ENCODE data around the gene CRTC2. TPM values are rescaled to one million over a fixed set of nuclear protein-coding genes. Genes with fewer than 3 reads are reported as not detected.

CRTC2 gene
- total RNA-seq, 1 experiment from 2014 or later: 39.3 TPM

DNA sequence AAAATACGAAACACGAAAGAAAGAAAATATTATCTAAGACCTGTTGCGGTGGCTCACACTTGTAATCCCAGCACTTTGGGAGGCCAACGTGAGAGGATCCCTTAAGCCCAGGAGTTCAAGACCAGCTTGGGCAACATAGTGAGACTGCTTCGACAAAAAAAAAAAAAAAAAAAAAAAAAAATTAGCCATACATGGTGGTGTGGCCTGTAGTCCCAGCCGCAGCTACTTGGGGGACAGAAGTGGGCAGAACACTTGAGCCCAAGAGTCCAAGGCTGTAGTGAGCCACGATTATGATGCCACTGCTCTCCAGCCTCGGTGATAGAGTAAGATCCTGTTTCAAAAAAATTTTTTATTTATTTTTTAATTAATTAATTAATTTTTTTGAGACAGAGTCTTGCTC is 29.2 kb upstream of the CRTC2 start:
- no TSS peak for BruUV-seq (replicated peaks)
- in situ Hi-C loops (cut with HindIII; ENCODE audit: low pct_unique_long_range_greater_than_20kb, low sequenced_read_pairs): no loop called here
- CTCF ChIA-PET: interaction anchor here (0.7 to 1.2 kb wide), 5 partner anchors 10 to 191 kb away, joined by 3 to 6 read pairs (median 4); partner anchors contain the start of gene JTB

GRCh38 chr1:153985941-153986761 is 27.7 kb upstream of the CRTC2 start, which contains the start of gene RAB13:
Gene RAB13, minus strand, starts transcription at chr1:153986339. Its CDS starts 103 bp downstream, at chr1:153986236.
- no TSS peak for BruUV-seq (replicated peaks)
- Histone ChIP-seq H3K27ac (ENCODE audit: low read length) (peak within 1 kb of the TSS; percentile 91), H3K27me3 (ENCODE audit: control insufficient read depth, insufficient read depth, low read length) (no peaks in the 10 kb centered on the region), H3K9me3 (ENCODE audit: control insufficient read depth, insufficient read depth, low read depth, low read length) (no peaks in the 10 kb centered on the region), H3K36me3 (ENCODE audit: control insufficient read depth, insufficient read depth, low read length) (peaks cover 2% of the 10 kb centered on the region; the same call in 1 of the 2 replicates), H3K4me3 (ENCODE audit: low read depth in 2 of 2, low read length in 2 of 2) (peak within 1 kb of the TSS; percentile 60 to 76), H3K4me1 (ENCODE audit: control insufficient read depth, insufficient read depth, low read length) (peaks cover 8% of the 10 kb centered on the region)
- DNase-seq (ENCODE audit: low read depth, low spot score) (no peak), ATAC-seq (peak; percentile 90)
- ChIA-PET POLR2A (interaction anchor here (0.6 to 0.9 kb wide), 4 partner anchors 24 to 434 kb away, joined by 3 to 7 read pairs (median 4); no protein-coding TSS in a partner anchor), CTCF (interaction anchor here (1.0 to 1.2 kb wide), 4 partner anchors 38 to 477 kb away, joined by 3 to 5 read pairs (median 4); no protein-coding TSS in a partner anchor)
- in situ Hi-C loops (cut with HindIII; ENCODE audit: low pct_unique_long_range_greater_than_20kb, low sequenced_read_pairs): no loop called here
- intact Hi-C loops (cut with micrococcal nuclease; ENCODE audit: unreplicated experiment): loop anchor here (2.0 to 5.0 kb wide), 2 partner anchors 189 to 309 kb away; partner anchors contain the start of gene NPR1
- TF ChIP-seq, protein P1, sequence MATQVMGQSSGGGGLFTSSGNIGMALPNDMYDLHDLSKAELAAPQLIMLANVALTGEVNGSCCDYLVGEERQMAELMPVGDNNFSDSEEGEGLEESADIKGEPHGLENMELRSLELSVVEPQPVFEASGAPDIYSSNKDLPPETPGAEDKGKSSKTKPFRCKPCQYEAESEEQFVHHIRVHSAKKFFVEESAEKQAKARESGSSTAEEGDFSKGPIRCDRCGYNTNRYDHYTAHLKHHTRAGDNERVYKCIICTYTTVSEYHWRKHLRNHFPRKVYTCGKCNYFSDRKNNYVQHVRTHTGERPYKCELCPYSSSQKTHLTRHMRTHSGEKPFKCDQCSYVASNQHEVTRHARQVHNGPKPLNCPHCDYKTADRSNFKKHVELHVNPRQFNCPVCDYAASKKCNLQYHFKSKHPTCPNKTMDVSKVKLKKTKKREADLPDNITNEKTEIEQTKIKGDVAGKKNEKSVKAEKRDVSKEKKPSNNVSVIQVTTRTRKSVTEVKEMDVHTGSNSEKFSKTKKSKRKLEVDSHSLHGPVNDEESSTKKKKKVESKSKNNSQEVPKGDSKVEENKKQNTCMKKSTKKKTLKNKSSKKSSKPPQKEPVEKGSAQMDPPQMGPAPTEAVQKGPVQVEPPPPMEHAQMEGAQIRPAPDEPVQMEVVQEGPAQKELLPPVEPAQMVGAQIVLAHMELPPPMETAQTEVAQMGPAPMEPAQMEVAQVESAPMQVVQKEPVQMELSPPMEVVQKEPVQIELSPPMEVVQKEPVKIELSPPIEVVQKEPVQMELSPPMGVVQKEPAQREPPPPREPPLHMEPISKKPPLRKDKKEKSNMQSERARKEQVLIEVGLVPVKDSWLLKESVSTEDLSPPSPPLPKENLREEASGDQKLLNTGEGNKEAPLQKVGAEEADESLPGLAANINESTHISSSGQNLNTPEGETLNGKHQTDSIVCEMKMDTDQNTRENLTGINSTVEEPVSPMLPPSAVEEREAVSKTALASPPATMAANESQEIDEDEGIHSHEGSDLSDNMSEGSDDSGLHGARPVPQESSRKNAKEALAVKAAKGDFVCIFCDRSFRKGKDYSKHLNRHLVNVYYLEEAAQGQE (IDR thresholded peaks at IDR 0.05; ENCODE audit: insufficient read depth in 1 of 2, low read depth in 2 of 2, low read length in 1 of 2): no peak
- TF ChIP-seq SIN3A (IDR thresholded peaks at IDR 0.05; ENCODE audit: borderline replicate concordance, insufficient read depth, low read depth, low read length) (no peak), POLR2AphosphoS5 (IDR thresholded peaks at IDR 0.05; ENCODE audit: low read depth, low read length) (no peak), TCF7L2 (IDR thresholded peaks at IDR 0.05; ENCODE audit: low read depth, low read length) (no peak), CTCF (IDR thresholded peaks at IDR 0.05) (no peak)

More for the DNA sequence above, 29.2 kb upstream of the CRTC2 start:
- Histone ChIP-seq H3K9me3 (ENCODE audit: control insufficient read depth, insufficient read depth, low read depth, low read length) (no peaks in the 10 kb centered on the region), H3K27me3 (ENCODE audit: control insufficient read depth, insufficient read depth, low read length) (no peaks in the 10 kb centered on the region), H3K4me3 (ENCODE audit: low read depth in 2 of 2, low read length in 2 of 2) (no peak overlapping the region), H3K36me3 (ENCODE audit: control insufficient read depth, insufficient read depth, low read length) (peaks cover 14% of the 10 kb centered on the region), H3K27ac (ENCODE audit: low read length) (no peak overlapping the region), H3K4me1 (ENCODE audit: control insufficient read depth, insufficient read depth, low read length) (peaks cover 18% of the 10 kb centered on the region)
- POLR2A ChIA-PET: interaction anchor here (0.6 to 0.7 kb wide), 4 partner anchors 55 to 191 kb away, joined by 3 to 7 read pairs (median 5); no protein-coding TSS in a partner anchor
- ATAC-seq: no peak
- intact Hi-C loops (cut with micrococcal nuclease; ENCODE audit: unreplicated experiment): loop anchor here (2.0 to 5.0 kb wide), 2 partner anchors 191 to 310 kb away; partner anchors contain the start of gene NPR1
- TF ChIP-seq POLR2AphosphoS5 (IDR thresholded peaks at IDR 0.05; ENCODE audit: low read depth, low read length) (no peak), SIN3A (IDR thresholded peaks at IDR 0.05; ENCODE audit: borderline replicate concordance, insufficient read depth, low read depth, low read length) (no peak), TCF7L2 (IDR thresholded peaks at IDR 0.05; ENCODE audit: low read depth, low read length) (no peak), CTCF (IDR thresholded peaks at IDR 0.05) (no peak)
- TF ChIP-seq, protein P1 (IDR thresholded peaks at IDR 0.05; ENCODE audit: insufficient read depth in 1 of 2, low read depth in 2 of 2, low read length in 1 of 2): no peak
- no peak for DNase-seq (ENCODE audit: low read depth, low spot score)
